Mucosa of descending colon (tissue), 3 donors: ENCODE results near the gene LILRA1. TPM values are rescaled to one million over a fixed set of nuclear protein-coding genes. Genes with fewer than 3 reads are reported as not detected.
A peak's percentile ranks its signal among the peaks of the same experiment; 100 is the strongest.
"Not testable (repeated sequence)": the region's sequence is repeated elsewhere in the genome, so short reads cannot be mapped to it uniquely, and the experiment has no call there.

Source experiments
- ATAC-seq: fragments of 200-7000 bp; cut with Tn5 transposase; one replicate; pipeline ENCODE4 v1.9.1; 2020; ENCODE audit warnings: mild to moderate bottlenecking, moderate library complexity
- DNase-seq, 3 donors: peaks; one replicate each; pipeline ENCODE4 v3.0.0-alpha.2; 2020
- H3K36me3 ChIP-seq: fragments of 200-600 bp; one replicate; pipeline ENCODE4 v1.8.0; 2021; ENCODE audit warnings: low read depth, mild to moderate bottlenecking
- H3K4me1 ChIP-seq: fragments of 200-600 bp; one replicate; pipeline ENCODE4 v1.8.0; 2021; ENCODE audit warnings: low read depth, mild to moderate bottlenecking
- H3K4me3 ChIP-seq: fragments of 200-600 bp; one replicate; pipeline ENCODE4 v1.8.0; 2021; ENCODE audit warnings: mild to moderate bottlenecking
- H3K9me3 ChIP-seq: fragments of 200-600 bp; one replicate; pipeline ENCODE4 v1.8.0; 2021; ENCODE audit warnings: mild to moderate bottlenecking
- CTCF ChIP-seq: fragments of 200-600 bp; IDR thresholded peaks from one replicate; pipeline ENCODE4 v1.8.0; 2022; ENCODE audit warnings: antibody characterized with exemption, mild to moderate bottlenecking
- intact Hi-C, 2 donors: fragments of 100-400 bp; cut with DNase I in 1 of 2; cut with micrococcal nuclease in 1 of 2; formaldehyde crosslinking; loops; one replicate each; pipeline versions ENCODE4 v1.11.0 to v1.11.1; 2022; cut with DNase I, micrococcal nuclease
- total RNA-seq, 3 donors: library from RNA; stranded (reverse); fragmentation: NEBNext Ultra II Directional in 2 of 3; extraction: Animal tissue kit (Norgen Biotek cat#: 25700) in 2 of 3; gene quantifications; one replicate each; pipeline versions ENCODE4 v1.2.1 to v1.2.4, GENCODE V29; 2021 to 2023
- donor health status: DM: no; HTN: no; CAD: no; lungs with moderate emphysema.
- donor health status: DM: no; HTN: no; CAD: no.
- donor health status: DM: no; HTN: yes; CAD: no.

LILRA1 gene
- total RNA-seq, 3 donors from 2014 or later: 0.49 to 2.4 (median 0.76) TPM

- TF ChIP-seq CTCF: no peak
- intact Hi-C loops: no loop called here
- ATAC-seq: peak; percentile 62
- Histone ChIP-seq H3K36me3 (no peaks in the 10 kb centered on the region), H3K9me3 (no peaks in the 10 kb centered on the region), H3K4me3 (no peak overlapping the region), H3K4me1 (no peaks in the 10 kb centered on the region)
- DNase-seq: no peak
These were observed 23.6 kb downstream of the LILRA1 start for GRCh38 chr19:54616821-54617560.

DNA sequence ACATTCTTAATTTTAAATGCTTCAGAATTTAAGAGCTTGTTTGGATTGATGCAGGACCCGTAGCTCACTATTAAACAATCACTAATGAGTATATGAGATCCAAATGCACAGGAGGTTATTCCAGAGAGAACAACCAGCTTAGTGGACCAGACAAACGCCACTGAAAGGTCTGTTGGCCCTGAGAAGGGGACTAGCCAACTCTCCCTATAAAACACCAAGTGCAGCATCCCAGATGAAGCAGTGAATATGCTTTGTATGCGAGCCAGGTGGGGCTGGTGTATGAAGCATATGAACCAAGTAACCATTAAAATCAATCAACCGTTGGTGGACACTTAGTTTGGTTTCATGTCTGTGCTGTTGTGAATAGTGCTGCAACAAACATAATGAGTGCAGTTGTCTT, 27.0 kb downstream of the LILRA1 start:
- Histone ChIP-seq H3K4me1 (no peaks in the 10 kb centered on the region), H3K9me3 (no peaks in the 10 kb centered on the region), H3K4me3 (no peak overlapping the region), H3K36me3 (no peaks in the 10 kb centered on the region)
- TF ChIP-seq CTCF: no peak
- DNase-seq: no peak
- ATAC-seq: no peak
- intact Hi-C loops: no loop called here

GRCh38 chr19:54622431-54622830, 29.0 kb downstream of the LILRA1 start:
- no peak for TF ChIP-seq CTCF
- DNase-seq: no peak
- Histone ChIP-seq H3K4me1 (no peaks in the 10 kb centered on the region), H3K4me3 (no peak overlapping the region), H3K9me3 (no peaks in the 10 kb centered on the region), H3K36me3 (no peaks in the 10 kb centered on the region)
- no peak for ATAC-seq
- intact Hi-C loops: no loop called here

- intact Hi-C loops, H3K9me3 ChIP-seq, H3K36me3 ChIP-seq, H3K4me3 ChIP-seq, DNase-seq, H3K4me1 ChIP-seq: not testable (repeated sequence)
- peak; percentile 59 for ATAC-seq
These were observed 30.8 kb downstream of the LILRA1 start for GRCh38 chr19:54624234-54624633.

DNA sequence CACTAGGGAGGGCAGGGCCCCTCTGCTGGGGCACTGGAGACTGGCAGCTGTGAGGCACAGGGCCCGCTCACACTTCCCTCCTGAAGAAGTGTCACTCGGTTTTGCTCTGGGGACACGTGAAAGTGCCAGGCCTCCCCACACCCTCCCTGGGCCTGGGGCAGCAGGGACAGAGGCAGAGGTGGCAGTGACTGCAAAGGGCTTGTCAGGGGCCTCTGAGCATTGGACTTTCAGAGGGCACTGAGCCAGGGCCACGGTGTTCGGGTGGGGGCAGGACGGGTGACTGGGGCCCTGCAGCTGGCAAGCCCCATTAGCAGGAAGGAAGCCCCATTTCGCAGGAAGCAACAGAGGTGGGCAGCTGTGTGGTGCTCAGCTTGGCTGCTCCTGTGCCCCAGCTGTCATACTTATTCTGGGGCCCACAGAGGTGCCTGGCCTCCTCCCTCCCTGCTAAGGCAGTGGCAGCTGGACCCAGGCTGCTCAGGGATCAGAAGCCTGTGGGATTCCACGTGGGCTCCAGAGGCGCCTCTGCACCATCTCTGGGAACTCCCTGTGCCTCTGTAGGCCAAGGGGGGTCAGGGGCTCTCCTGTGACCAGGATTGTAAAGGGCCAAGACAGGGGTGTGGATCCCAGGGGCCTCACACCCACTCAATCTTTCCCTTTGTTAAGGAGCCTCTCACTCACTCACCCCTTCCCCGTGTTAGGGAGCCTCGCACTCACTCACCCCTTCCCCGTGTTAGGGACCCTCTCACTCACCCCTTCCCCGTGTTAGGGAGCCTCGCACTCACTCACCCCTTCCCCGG, 31.7 kb downstream of the LILRA1 start:
- DNase-seq, H3K9me3 ChIP-seq, intact Hi-C loops, H3K36me3 ChIP-seq, H3K4me3 ChIP-seq, H3K4me1 ChIP-seq: not testable (repeated sequence)
- peak; percentile 77 for ATAC-seq

DNA sequence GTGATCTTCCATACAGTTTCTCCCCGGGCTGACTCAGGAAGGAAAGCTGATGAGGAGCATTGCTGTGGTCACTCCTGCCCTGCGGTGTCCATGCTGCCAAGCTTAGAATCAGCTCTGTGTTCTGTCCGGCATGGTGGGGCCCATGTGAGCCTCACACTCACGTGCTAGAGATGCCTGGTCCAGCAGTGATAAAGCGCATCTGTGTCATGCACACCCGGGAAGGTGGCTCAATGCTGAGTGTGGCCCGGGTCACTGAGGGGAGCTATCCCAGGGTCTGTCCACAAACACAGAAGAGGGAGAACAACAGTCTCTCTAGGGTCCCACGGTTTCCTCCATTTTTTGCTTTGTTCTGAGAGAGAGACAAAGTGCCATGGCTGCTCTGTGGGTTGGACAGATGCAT, 33.3 kb downstream of the LILRA1 start:
- Histone ChIP-seq H3K36me3 (no peaks in the 10 kb centered on the region), H3K9me3 (no peaks in the 10 kb centered on the region), H3K4me3 (no peak overlapping the region), H3K4me1 (no peaks in the 10 kb centered on the region)
- ATAC-seq (no peak), DNase-seq (no peak)
- intact Hi-C loops: no loop called here
- no peak for TF ChIP-seq CTCF

DNA sequence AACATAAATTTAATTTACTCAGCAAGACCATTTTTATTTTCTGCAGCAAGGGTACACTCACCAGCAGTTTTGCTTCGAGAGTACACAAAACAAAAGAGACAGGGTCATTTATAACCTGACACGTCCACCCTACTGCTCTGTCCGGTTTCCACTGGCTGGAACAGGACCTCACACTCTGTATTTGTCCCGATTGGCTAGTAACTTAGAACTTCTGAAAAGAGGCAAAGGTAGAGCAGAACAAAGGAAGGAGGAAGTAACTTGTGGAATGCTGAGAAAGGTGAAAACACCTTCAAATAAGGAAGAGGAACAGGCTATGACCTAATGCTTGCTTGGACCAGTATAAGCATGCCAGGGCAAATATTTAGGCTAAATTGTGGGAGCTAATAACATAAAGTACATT, 34.5 kb downstream of the LILRA1 start:
- H3K4me1 ChIP-seq, H3K4me3 ChIP-seq, intact Hi-C loops, H3K9me3 ChIP-seq, H3K36me3 ChIP-seq, DNase-seq, ATAC-seq: not testable (repeated sequence)

DNA sequence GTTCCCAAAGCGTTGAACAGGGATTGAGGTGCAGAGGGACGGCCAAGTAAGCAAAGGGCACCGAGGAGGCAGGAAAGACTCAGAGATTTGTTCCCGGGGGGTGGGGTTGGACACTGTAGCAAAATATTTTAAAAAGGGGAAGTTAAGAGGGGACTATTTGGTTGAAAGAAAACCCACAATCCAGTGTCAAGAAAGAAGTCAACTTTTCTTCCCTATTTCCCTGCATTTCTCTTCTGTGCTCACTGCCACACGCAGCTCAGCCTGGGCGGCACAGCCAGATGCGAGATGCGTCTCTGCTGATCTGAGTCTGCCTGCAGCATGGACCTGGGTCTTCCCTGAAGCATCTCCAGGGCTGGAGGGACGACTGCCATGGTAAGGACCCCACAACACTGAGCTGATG, 36.8 kb downstream of the LILRA1 start, which contains the start of gene LILRB1:
Gene LILRB1, plus strand, starts transcription at position 223 of the 400 bp plus-strand sequence. CDS start 590 bp downstream, outside the sequence.
- H3K36me3 ChIP-seq, H3K4me1 ChIP-seq, H3K4me3 ChIP-seq, intact Hi-C loops, DNase-seq, H3K9me3 ChIP-seq: not testable (repeated sequence)
- ATAC-seq: peak; percentile 15
